Activated naive CD4-positive, alpha-beta T cell treated with anti-CD3 and anti-CD28 coated beads, Interleukin-2, amount 10 ng/mL, durations not matched to agents 7 days and 5 days (primary cell): ENCODE results near the gene CTRB1.

ENCODE experiments used
- CTCF ChIA-PET: fragments of 350-600 bp; sonication (Branson Sonifier 250); formaldehyde crosslinking; loops from one replicate; lab custom pipeline; 2021; ENCODE audit warnings: antibody characterized with exemption; lab: Charles Lee
- DNase-seq: peaks from one replicate; pipeline ENCODE4 v3.0.0-alpha.2; 2020
- H3K27ac Mint-ChIP-seq: one replicate; pipeline ENCODE4 v1.8.0; 2021; ENCODE audit warnings: mild to moderate bottlenecking, moderate library complexity, mixed read lengths
- H3K27me3 Mint-ChIP-seq: one replicate; pipeline ENCODE4 v1.8.0; 2021; ENCODE audit warnings: mild to moderate bottlenecking, mixed read lengths
- H3K36me3 Mint-ChIP-seq: one replicate; pipeline ENCODE4 v1.8.0; 2021; ENCODE audit warnings: mixed read lengths
- H3K4me1 Mint-ChIP-seq: one replicate; pipeline ENCODE4 v1.8.0; 2021; ENCODE audit warnings: mixed read lengths
- H3K4me3 Mint-ChIP-seq: one replicate; pipeline ENCODE4 v1.8.0; 2021; ENCODE audit warnings: mild to moderate bottlenecking, moderate library complexity, mixed read lengths
- H3K9me3 Mint-ChIP-seq: one replicate; pipeline ENCODE4 v1.8.0; 2021; ENCODE audit warnings: mixed read lengths

The CTRB1 gene

GRCh38 chr16:75244844-75245758, 26.3 kb downstream of the CTRB1 start:
- H3K36me3 Mint-ChIP-seq: no peaks in the 10 kb centered on the region
- DNase-seq: no peak
- H3K27ac Mint-ChIP-seq: no peak overlapping the region
- no peaks in the 10 kb centered on the region for H3K9me3 Mint-ChIP-seq
- CTCF ChIA-PET: interaction anchor here (0.7 kb wide), 1 partner anchor 157 kb away, joined by 3 read pairs; no protein-coding TSS in a partner anchor
- H3K4me3 Mint-ChIP-seq: no peak overlapping the region
- H3K4me1 Mint-ChIP-seq: peaks cover 2% of the 10 kb centered on the region
- peaks cover 76% of the 10 kb centered on the region for H3K27me3 Mint-ChIP-seq

DNA sequence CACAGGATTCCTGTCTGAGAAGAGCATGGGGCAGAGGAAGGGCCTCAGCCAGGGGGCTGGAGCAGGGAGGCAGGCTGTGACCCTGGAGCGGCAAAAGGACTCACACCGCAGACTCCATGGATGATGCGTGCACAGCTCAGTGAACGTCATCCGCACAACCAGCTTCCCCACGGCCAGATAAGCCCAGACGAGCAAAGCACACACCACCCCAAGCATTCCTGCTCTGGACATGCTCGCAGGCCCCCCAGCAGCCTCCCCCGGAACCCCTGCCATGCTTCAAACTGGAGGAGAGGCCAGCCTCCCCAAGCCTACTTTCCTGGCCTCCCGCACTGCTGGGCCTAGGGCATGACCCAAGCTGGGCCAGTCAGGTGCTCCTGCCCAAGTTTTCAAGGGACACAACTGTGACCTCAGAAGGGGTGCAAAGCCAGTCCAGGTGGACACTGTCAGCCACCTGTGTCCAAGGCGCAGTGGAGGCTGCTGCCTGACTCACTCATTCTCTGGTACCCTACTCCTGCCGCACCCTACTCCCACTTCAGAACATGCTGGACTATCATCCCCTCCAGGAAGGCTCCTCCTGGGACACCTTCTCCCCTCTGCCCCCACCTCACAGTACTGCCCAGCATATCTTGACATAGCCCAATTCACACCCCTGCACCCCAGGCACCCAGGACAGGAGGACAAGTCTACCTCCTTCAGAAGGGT, 27.9 kb downstream of the CTRB1 start:
- Mint-ChIP-seq H3K4me1 (peaks cover 5% of the 10 kb centered on the region), H3K4me3 (no peak overlapping the region), H3K27me3 (peaks cover 88% of the 10 kb centered on the region), H3K27ac (no peak overlapping the region), H3K9me3 (no peaks in the 10 kb centered on the region), H3K36me3 (no peaks in the 10 kb centered on the region)
- DNase-seq: no peak
- CTCF ChIA-PET: interaction anchor here (1.4 kb wide), 1 partner anchor 139 kb away, joined by 3 read pairs; no protein-coding TSS in a partner anchor

DNA sequence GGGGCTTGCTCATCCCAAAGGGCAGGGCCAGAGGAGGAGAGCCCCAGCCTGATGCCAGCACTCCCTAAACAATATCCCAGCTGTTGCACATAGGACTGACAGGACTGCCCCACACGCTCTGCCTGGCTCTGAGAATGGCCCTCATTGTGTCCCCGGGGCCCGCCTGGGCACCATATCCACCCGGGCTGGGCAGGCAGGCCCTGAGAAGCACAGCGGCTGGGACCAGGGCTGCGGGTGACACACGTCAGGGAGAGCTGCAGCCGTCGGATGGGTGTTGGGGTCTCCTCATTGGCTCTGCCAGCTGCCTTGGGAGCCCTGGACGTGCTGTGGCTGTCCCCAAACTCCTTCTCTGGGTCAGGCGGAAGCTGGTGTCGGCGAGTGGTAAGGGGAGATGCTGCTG, 28.5 kb downstream of the CTRB1 start:
- CTCF ChIA-PET: interaction anchor here (1.4 kb wide), 1 partner anchor 138 kb away, joined by 3 read pairs; no protein-coding TSS in a partner anchor
- Mint-ChIP-seq H3K4me1 (peaks cover 11% of the 10 kb centered on the region), H3K36me3 (no peaks in the 10 kb centered on the region), H3K27me3 (peaks cover 88% of the 10 kb centered on the region), H3K27ac (no peak overlapping the region), H3K9me3 (no peaks in the 10 kb centered on the region), H3K4me3 (no peak overlapping the region)
- no peak for DNase-seq

- CTCF ChIA-PET: no interaction called here
- Mint-ChIP-seq H3K4me1 (peaks cover 11% of the 10 kb centered on the region), H3K4me3 (no peak overlapping the region), H3K27ac (no peak overlapping the region), H3K36me3 (no peaks in the 10 kb centered on the region), H3K9me3 (no peaks in the 10 kb centered on the region), H3K27me3 (peaks cover 92% of the 10 kb centered on the region)
- no peak for DNase-seq
Measured at GRCh38 chr16:75248142-75248535, 29.4 kb downstream of the CTRB1 start.

DNA sequence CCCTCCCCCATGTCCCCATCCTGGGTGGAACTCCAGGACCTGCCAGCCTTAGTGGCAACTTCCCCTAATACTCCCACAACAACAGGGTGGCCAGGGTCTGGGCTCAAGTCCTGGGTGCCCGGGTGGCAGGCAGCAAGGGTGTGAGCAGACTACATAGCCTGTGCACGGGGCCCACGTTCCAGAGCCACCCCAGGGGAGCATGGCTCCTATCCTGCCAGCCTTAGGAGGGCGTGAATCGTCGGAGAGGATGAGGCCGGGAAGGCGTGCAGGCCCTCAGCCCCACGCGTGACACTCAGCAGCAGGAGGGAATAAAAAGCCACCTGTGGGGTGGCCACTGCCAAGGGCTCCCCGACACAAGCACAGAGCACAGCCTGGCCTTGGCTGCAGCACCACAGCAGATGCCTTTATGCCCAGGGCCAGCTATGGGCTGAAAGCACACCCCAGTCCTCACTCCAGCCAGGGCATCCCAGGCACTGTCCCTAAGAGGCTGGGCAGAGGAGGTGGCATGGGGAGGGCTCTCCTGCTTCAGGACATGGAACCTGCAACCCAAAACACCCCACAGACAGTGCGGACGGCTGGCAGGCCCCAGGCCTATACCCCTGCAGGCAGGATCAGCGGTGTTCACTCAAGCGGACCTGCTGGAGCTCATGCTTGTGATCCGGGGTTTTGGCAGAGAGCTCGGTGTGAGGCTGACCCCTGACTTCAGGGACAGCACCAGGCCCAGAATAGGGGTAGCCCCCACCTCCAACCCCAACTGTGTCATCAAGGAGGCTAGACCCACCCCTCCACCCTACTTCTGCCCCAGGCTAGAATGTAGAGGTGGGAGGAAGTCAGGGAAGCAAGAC, 30.0 kb downstream of the CTRB1 start:
- Mint-ChIP-seq H3K4me1 (peaks cover 11% of the 10 kb centered on the region), H3K4me3 (no peak overlapping the region), H3K27me3 (peaks cover 93% of the 10 kb centered on the region), H3K9me3 (no peaks in the 10 kb centered on the region), H3K36me3 (no peaks in the 10 kb centered on the region), H3K27ac (no peak overlapping the region)
- no peak for DNase-seq
- CTCF ChIA-PET: interaction anchor here (1.2 kb wide), 1 partner anchor 149 kb away, joined by 3 read pairs; no protein-coding TSS in a partner anchor

GRCh38 chr16:75249441-75249840, 30.7 kb downstream of the CTRB1 start:
- H3K4me3 Mint-ChIP-seq: no peak overlapping the region
- H3K27ac Mint-ChIP-seq: no peak overlapping the region
- DNase-seq: no peak
- H3K36me3 Mint-ChIP-seq: no peaks in the 10 kb centered on the region
- H3K9me3 Mint-ChIP-seq: no peaks in the 10 kb centered on the region
- H3K27me3 Mint-ChIP-seq: peaks cover 93% of the 10 kb centered on the region
- H3K4me1 Mint-ChIP-seq: peaks cover 10% of the 10 kb centered on the region
- CTCF ChIA-PET: interaction anchor here (1.0 to 1.5 kb wide), 3 partner anchors 16 to 148 kb away, joined by 3 to 6 read pairs (median 5); no protein-coding TSS in a partner anchor

GRCh38 chr16:75250089-75250808, 31.5 kb downstream of the CTRB1 start:
- no peaks in the 10 kb centered on the region for H3K36me3 Mint-ChIP-seq
- peaks cover 97% of the 10 kb centered on the region for H3K27me3 Mint-ChIP-seq
- no peak overlapping the region for H3K4me3 Mint-ChIP-seq
- no peak overlapping the region for H3K27ac Mint-ChIP-seq
- CTCF ChIA-PET: interaction anchor here (1.0 to 1.5 kb wide), 3 partner anchors 16 to 147 kb away, joined by 3 to 6 read pairs (median 5); no protein-coding TSS in a partner anchor
- peaks cover 10% of the 10 kb centered on the region for H3K4me1 Mint-ChIP-seq
- no peaks in the 10 kb centered on the region for H3K9me3 Mint-ChIP-seq
- DNase-seq: no peak

DNA sequence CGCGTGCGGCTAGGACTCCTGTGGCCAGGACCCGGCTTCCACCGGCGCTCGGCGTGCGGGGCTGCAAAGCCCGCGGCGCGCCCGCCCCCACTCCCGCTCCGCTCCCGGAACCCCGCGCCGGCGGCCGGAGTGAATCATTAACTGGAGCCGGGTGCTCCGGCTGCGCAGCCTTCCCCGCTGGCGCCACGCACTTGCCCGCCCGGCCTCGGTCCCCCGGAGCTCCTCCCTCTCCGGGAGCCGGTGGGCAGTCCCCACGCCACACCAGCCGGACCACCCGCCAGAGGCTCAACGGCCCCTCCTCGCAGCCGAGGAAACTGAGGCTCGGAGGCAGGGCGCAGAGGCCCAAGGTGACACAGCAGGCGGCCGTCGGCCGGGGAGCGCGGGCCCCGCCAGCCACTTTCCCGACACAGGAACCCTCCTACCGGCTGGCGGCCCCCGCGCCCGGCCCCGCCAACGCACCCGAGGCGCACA, 32.1 kb downstream of the CTRB1 start:
- H3K4me1 Mint-ChIP-seq: peaks cover 10% of the 10 kb centered on the region
- H3K27ac Mint-ChIP-seq: no peak overlapping the region
- DNase-seq: no peak
- no peaks in the 10 kb centered on the region for H3K36me3 Mint-ChIP-seq
- no peak overlapping the region for H3K4me3 Mint-ChIP-seq
- no peaks in the 10 kb centered on the region for H3K9me3 Mint-ChIP-seq
- H3K27me3 Mint-ChIP-seq: peaks cover 99% of the 10 kb centered on the region
- CTCF ChIA-PET: interaction anchor here (1.5 kb wide), 1 partner anchor 51 kb away, joined by 6 read pairs; no protein-coding TSS in a partner anchor

DNA sequence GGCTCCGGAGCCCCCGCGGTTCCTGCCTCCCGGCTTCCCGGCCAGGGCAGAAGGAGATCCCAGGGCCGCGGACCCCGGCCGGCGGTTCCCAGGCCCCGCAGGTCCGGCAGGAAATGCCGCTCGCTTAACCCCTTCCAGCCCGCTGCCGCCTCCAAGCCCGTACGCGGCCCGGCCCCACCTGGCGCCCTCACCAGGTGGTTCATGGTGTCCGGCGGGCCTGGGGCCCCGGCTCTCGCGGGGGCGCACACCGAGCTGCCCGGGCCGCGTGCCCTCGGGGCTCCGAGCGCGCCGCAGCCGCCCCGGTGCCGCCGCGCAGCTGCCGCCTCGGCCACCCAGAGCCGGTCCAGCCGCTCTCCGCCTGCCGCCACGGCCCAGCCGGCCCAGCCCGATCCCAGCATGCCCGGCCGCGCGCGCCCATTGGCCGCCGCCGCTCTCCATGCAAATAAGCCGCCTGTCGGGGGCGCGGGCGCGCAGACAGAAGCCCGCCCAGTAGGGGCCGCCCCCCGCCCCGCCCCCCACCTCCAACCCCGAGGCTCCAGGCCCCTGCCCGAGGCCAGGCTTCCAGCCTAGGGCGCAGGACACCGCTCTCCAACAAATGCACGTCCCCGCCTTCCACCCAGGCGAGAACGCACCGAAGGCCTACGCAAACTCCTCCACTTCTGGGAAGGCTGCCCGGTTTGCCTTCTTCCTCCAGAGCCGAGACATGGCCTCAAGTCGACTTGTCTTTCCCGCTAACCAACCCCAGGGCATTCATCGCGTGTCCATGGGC, 32.7 kb downstream of the CTRB1 start, which contains the start of gene BCAR1:
Gene BCAR1 (minus strand): TSS at position 345 of the 769 bp plus-strand sequence. CDS start 142 bp downstream, at position 203.
- Mint-ChIP-seq H3K4me3 (no peak within 1 kb of the TSS), H3K27me3 (peaks cover 99% of the 10 kb centered on the region), H3K9me3 (no peaks in the 10 kb centered on the region), H3K27ac (no peak within 1 kb of the TSS), H3K4me1 (peaks cover 10% of the 10 kb centered on the region), H3K36me3 (no peaks in the 10 kb centered on the region)
- DNase-seq: no peak
- CTCF ChIA-PET: no interaction called here

DNA sequence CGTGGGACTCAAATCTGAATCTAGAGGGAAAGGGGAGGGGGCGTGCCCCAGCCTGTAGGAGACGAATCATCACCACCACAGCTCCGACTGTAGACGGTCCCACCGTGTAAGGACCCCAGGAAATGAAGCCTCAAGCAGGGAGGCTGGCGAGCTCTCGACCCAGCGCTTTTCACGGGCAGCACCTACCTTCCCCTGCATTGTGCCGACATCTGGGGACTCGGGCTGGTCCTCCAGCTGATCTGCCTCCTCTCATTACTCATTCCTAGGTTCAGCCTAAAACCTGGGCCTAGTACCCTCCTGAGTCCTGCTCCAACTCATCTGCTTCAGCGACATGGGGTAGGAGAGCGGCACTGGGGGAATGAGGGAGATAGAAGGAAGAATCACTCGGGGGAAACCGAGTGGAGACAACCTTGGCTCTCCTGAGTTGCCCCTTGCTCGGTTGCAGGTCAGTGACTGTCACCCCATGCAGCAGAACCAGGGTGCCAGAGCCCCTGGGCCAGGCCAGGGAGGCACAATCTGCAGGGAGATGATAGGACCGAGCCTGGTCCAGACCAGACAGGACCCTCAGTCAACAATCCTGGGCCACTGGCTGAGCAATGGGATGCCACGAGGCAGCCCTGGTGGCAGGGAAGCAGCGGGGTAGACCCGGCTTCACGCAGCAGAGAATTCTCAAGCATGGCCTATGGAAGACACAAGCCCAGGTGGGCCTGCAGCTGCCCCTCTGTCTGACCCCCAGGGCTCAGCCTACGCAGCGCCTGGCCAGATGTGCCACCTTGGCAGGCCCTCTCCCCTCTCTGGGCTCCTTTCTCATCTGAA, 33.5 kb downstream of the CTRB1 start:
- Mint-ChIP-seq H3K36me3 (no peaks in the 10 kb centered on the region), H3K4me1 (peaks cover 10% of the 10 kb centered on the region), H3K9me3 (no peaks in the 10 kb centered on the region), H3K27me3 (peaks cover 99% of the 10 kb centered on the region), H3K27ac (no peak overlapping the region), H3K4me3 (no peak overlapping the region)
- DNase-seq: no peak
- CTCF ChIA-PET: no interaction called here

- CTCF ChIA-PET: interaction anchor here (0.8 kb wide), 1 partner anchor 132 kb away, joined by 3 read pairs; no protein-coding TSS in a partner anchor
- no peak for DNase-seq
- Mint-ChIP-seq H3K4me1 (peaks cover 10% of the 10 kb centered on the region), H3K4me3 (no peak overlapping the region), H3K27me3 (peaks cover 99% of the 10 kb centered on the region), H3K9me3 (no peaks in the 10 kb centered on the region), H3K36me3 (no peaks in the 10 kb centered on the region), H3K27ac (no peak overlapping the region)
Measured at GRCh38 chr16:75252946-75253911, 34.4 kb downstream of the CTRB1 start.
